Fibroblast of lung (primary cell): Measurements from ENCODE around the gene GABBR2.

Experiments used
- CTCF ChIP-seq, 2 donors: IDR thresholded peaks in 1 of 2; conservative IDR thresholded peaks in 1 of 2; 1 replicate in 1 of 2; 2 replicates in 1 of 2; pipeline ENCODE4 v1.5.1; 2011 to 2012; ENCODE audit warnings: low read length in 2 of 2, control low read depth in 1 of 2, inconsistent platforms in 1 of 2, low read depth in 1 of 2, mild to moderate bottlenecking in 1 of 2
- EZH2 ChIP-seq: IDR thresholded peaks from 2 replicates; pipeline ENCODE4 v1.5.1; 2012; ENCODE audit warnings: low read length, control low read depth, mild to moderate bottlenecking; ENCODE audit errors: missing control alignments

- no peak for TF ChIP-seq CTCF (conservative IDR thresholded peaks at IDR 0.05 in 1 of 2, IDR thresholded peaks at IDR 0.05 in 1 of 2; ENCODE audit: low read depth in 1 of 2, low read length in 2 of 2)
- no peak for TF ChIP-seq EZH2
Measured at GRCh38 chr9:98369066-98369425, 339.7 kb downstream of the GABBR2 start.
